NCI-H2081 treated with DMSO at 0.1 percent for 48 hours (cell line): ENCODE data around the gene HS3ST5.
"Not testable (repeated sequence)": the region's sequence is repeated elsewhere in the genome, so short reads cannot be mapped to it uniquely, and the experiment has no call there.

Experiments used
- DNase-seq: peaks from one replicate; lab custom pipeline; 2025; lab: John Stamatoyannopoulos, UW

Gene HS3ST5

GRCh38 chr6:114049367-114049966 lies 293.4 kb downstream of the HS3ST5 start:
- DNase-seq, result no peak

GRCh38 chr6:114044566-114044965 lies 298.3 kb downstream of the HS3ST5 start:
- not testable (repeated sequence) for DNase-seq

DNA sequence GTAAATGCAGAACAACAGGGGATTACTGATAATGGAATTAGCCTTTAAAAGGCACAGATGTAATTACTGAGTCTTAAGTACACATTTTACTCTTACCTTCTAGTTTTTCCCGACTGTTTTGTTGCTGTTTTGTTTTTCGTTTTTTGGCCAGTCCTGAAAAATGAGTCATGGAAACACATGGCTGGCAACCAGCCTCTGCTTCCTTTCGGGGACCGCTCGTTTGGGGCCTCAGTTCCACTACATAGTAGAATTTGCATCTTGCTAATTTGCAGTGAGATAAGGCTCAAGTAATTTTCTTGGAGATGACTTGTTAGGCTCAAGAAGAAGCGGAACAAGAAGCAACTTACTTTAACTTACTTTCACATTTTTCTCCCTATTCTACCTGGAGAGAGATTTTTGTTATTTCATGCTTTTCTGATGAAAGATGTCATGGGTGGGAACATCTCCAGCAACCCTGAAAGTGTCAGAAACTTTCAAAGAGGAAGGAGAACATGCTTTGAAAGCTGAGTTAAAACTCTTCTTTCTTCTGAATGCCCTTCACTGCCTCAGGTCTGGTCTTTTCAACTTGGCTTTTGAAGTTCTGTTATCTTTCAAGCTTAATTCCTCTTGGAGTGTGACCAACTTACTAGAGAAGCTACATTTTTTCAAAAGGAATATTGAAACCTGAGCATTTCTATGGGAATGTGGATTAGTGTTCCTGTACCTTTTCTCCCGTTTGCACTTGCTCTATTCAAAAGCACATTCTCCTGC lies 300.4 kb downstream of the HS3ST5 start:
- no peak for DNase-seq

DNA sequence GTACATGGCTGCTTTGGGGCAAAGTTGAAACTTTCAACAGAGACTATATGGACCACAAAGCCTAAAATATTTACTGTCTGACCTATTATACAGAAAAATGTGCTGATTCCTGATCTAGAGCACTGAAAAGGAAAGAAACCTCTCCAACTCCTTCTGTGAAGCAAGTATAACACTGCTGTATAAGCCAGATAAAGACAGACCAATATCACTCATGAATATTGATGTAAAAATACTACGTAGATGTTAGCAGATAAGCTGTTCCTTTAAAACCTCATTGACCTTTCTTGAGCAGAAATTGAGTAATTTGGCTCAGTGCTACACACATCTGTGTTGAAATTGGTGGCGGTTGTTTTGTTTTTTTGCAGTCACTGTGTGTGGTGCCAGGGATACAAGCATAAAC lies 302.0 kb downstream of the HS3ST5 start:
- DNase-seq, result no peak

DNA sequence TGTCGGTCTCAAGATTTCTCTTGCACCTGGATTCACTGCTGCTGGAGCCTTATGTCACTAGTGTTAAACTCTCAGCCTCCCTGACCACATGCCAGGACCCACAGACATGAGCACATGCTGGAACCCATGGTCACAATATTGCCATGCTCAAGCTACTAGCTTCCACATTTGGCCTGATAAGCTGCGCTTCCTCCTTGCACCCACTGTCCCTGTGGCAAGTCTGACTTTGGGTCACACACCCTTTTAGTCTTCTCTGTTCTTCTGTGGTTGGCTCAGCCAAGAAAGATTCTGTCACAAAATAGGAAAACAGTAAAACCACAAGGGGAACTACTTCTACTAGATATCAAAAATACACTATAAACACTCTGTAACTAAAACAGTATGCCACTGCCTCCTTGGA lies 303.0 kb downstream of the HS3ST5 start:
- DNase-seq, result no peak

DNA sequence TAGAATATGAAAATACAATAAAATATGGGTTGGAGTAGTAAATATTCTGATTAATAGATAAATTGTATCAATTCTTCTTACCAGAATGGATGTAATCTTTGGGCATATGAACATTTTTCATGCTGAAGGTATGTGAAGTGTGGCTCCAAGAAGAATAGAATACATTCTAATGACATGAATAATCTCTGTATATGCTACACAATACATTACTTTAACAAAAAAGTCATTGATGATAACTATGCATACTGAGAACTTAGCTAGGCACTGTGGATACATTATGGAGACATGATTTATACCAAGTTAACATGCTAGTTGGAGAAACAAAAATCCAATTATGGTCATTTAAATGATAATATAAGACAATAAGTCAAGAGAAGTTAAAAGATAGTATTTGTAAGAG lies 309.2 kb downstream of the HS3ST5 start:
- no peak for DNase-seq

DNA sequence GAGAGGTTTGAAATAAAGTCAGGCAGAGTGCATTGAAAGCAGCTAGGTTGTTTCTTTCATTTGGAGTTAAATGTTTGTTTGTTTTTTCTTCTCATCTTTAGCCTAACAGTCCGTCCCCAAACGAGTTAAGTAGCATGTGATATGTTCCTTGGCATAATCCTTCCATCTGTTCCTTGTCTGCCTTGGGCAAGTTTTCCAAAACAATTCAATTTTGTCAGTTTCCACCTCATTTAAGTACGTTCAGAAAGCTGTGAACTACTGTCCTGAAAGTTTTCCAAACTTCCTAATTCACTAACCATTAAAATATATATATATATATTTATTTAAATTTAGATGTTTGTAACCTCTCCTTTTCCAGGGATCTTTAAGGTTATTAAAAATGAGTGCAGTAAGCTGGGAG lies 310.1 kb downstream of the HS3ST5 start:
- DNase-seq, result no peak

- no peak for DNase-seq
Observed at GRCh38 chr6:114030767-114031166, 312.1 kb downstream of the HS3ST5 start.

DNA sequence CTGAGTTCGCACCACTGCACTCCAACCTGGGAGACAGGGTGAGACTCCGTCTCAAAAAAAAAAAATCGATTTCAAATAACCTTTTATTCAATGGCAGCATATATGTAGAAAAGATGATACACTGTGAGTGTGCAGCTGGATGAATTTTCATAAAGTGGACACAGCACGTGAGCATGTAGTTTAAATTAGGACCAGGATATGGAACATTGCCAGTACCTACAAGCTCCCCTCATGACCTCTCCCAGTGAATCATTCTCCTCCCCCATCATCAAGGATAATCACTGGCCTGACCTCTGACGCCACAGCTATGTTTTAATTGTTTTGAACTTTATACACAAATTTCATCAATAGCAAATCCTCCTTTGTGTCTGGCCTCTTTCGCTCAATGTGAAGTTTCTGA lies 318.1 kb downstream of the HS3ST5 start:
- DNase-seq, result no peak

DNA sequence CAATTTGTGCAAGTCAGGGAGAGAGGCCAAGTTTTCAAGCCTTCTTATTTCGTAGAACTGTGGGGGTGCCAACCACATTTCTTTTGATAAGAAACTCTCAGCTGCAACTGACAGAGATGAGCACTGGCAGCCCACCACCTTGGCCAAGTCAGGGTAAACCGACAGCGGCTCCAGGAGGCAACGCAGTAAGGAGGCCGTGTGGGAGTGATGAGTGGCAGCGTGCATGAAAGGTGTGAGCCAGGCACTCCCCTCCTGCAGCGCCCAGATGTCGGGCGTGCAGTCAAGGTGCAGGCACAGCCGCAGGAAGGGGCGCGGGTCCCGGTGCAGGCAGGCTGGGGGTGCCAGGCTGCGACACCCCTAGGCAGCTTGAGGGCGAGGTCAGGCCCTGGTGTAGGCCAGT lies 322.6 kb downstream of the HS3ST5 start:
- DNase-seq, result no peak

DNA sequence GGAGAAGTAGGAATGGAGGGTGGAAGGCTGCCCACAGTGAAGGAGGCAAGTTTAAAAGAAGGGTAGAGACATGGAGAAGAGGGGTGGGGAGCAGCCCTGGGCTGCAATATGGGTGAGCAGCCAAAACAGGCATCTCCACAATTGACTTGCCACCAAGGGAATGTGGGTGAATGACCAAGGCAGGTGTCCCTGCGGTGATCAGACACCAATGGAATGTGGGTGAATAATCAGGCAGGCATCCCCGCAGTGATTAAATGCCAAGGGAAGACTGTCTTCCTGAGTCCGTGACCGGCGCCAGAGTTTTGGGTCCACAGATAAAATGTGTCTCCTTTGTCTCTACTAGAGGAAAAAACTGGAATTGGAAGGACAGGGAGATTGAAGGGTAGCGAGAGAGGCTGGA lies 325.7 kb downstream of the HS3ST5 start:
- DNase-seq, result not testable (repeated sequence)

DNA sequence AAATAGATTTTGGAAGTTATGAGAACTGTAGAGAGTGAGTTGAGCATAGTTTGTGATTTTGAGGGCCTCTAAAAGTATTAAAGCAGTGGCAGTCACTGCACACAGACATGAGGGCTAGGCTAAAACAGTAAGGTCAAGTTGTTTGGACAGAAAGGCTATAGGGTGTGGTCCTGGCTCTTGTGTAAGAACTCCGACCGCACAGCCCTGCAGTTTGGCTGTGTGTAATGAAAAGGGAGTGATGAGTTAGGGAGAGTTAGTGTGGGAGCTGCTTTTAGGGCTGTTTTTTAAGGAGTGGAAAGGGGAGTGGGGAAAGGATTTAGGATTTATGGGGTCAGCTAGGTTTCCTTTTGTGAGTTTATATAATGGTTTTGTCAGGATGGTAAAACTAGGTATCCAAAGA lies 328.7 kb downstream of the HS3ST5 start:
- DNase-seq, result not testable (repeated sequence)

- DNase-seq, result not testable (repeated sequence)
Observed at GRCh38 chr6:114011486-114011885, 331.3 kb downstream of the HS3ST5 start.

DNA sequence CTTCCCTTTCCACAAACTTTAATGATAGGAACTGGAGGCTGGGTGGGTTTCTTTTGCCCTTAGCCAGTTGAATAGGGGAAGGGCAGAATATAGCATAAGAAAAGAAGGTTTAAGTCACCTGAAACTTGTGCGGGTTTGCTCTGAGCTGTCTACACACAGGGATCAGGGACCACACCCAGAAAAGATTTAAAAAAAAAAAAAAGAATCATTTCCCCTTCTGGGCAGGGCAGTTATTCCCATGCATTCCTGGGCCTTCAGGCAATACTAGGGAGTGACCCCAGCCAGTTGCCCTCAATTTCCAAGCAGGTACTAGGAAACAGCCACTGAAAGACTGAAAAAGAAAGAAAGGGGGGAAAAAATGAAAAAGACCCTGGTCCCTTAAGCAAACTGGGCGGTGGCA lies 332.3 kb downstream of the HS3ST5 start:
- no peak for DNase-seq

DNA sequence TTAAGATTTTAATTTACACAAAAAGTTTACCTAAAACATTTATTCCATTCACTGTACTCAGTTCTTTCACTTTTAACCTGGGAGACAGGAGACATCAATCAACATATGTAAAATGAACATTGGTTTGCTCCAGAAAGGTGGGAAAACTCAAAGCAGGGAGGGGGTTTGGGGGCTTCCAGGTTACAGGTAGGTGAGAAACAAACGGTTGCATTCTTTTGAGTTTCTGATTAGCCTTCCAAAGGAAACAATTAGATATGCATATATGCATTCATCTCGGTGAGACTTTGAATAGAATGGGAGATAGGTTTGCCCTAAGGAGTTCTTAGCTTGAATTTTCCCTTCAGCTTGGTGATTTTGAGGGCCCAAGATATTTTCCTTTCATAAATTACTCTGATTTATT lies 333.6 kb downstream of the HS3ST5 start:
- no peak for DNase-seq

- no peak for DNase-seq
Observed at GRCh38 chr6:114008331-114008730, 334.5 kb downstream of the HS3ST5 start.

DNA sequence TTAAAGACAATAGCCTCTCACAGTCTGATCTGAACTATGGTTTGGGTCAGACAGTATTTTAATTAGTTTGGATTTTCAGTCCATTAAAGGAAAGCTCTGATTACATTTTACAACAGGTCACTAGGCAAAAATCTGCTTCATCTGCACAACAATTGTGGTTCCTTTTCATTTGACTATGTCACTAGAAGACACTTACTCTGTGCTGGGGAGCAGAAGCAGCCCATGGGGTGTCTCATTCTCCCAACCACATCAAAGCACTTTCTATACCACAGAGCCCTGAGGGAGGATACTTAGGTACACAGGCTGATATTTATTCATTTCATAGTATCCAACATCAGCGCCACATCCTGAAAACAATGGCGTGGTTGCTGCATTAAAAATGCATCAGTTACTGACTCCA lies 335.3 kb downstream of the HS3ST5 start:
- DNase-seq, result no peak
